Heart right ventricle (tissue), 16 donors: Measurements from ENCODE around the gene SMAD7. TPM values are rescaled to one million over a fixed set of nuclear protein-coding genes. Genes with fewer than 3 reads are reported as not detected.
A peak's percentile ranks its signal among the peaks of the same experiment; 100 is the strongest.

Experiments
- ATAC-seq, 8 donors: fragments of 200-7000 bp; cut with Tn5 transposase; one replicate each; pipeline ENCODE4 v1.9.1; 2020; ENCODE audit warnings: mild to moderate bottlenecking in 8 of 8, moderate library complexity in 8 of 8, moderate number of reproducible peaks in 1 of 8
- DNase-seq, 2 donors: peaks; one replicate each; pipeline ENCODE4 v3.0.0-alpha.2; 2020
- H3K27ac ChIP-seq, 10 donors: fragments of 200-600 bp; sonication (generic) in 2 of 10; one replicate each; pipeline versions ENCODE4 v1.5.0 to v1.8.0; 2020 to 2022; ENCODE audit warnings: mild to moderate bottlenecking in 3 of 10
- H3K27me3 ChIP-seq, 7 donors: fragments of 200-600 bp; one replicate each; pipeline ENCODE4 v1.8.0; 2021 to 2022; ENCODE audit warnings: mild to moderate bottlenecking in 2 of 7
- H3K36me3 ChIP-seq, 9 donors: fragments of 200-600 bp; sonication (generic) in 1 of 9; one replicate each; pipeline versions ENCODE4 v1.5.0 to v1.8.0; 2020 to 2022; ENCODE audit warnings: mild to moderate bottlenecking in 2 of 9
- H3K4me1 ChIP-seq, 9 donors: fragments of 200-600 bp; sonication (generic) in 1 of 9; one replicate each; pipeline versions ENCODE4 v1.5.0 to v1.8.0; 2020 to 2022; ENCODE audit warnings: mild to moderate bottlenecking in 4 of 9
- H3K4me3 ChIP-seq, 10 donors: fragments of 200-600 bp; sonication (generic) in 2 of 10; one replicate each; pipeline versions ENCODE4 v1.5.0 to v1.8.0; 2020 to 2022; ENCODE audit warnings: mild to moderate bottlenecking in 7 of 10, moderate library complexity in 2 of 10
- H3K9me3 ChIP-seq, 11 donors: fragments of 200-600 bp in 10 of 11; sonication (generic) in 2 of 11; one replicate each; pipeline versions ENCODE4 v1.5.0 to v1.8.0; 2013 to 2022; ENCODE audit warnings: mild to moderate bottlenecking in 2 of 11, control low read depth in 1 of 11, moderate library complexity in 1 of 11
- WGBS, 2 donors: extraction: QIAGEN DNeasy Blood & Tissue Kit; methylation state at CpG; one replicate each; pipeline ENCODE4 v1.1.7; 2013; ENCODE audit warnings: inconsistent platforms in 1 of 2; 5-methylcytosine and 5-hydroxymethylcytosine counted together
- intact Hi-C, 10 donors: fragments of 100-400 bp; cut with DNase I; formaldehyde crosslinking; loops; one replicate each; pipeline versions ENCODE4 v1.11.1 to v1.14.2; 2022
- polyA plus RNA-seq, 2 donors: library from polyadenylated mRNA; stranded (reverse); fragments of 200-250 nt; gene quantifications; one replicate each; pipeline ENCODE4 v1.2.3, GENCODE V29; 2013
- total RNA-seq, 10 donors: library from RNA; stranded (reverse); fragmentation: NEBNext Ultra II Directional in 3 of 10; extraction: Animal tissue kit (Norgen Biotek cat#: 25700) in 3 of 10; gene quantifications; one replicate each; pipeline versions ENCODE4 v1.2.1 to v1.2.4, GENCODE V29; 2021 to 2023
- TF ChIP-seq, protein P1 (sequence below), 9 donors: fragments of 200-600 bp; sonication (generic) in 2 of 9; IDR thresholded peaks; one replicate each; pipeline versions ENCODE4 v1.5.0 to v1.8.0; 2021 to 2022; ENCODE audit warnings: antibody characterized with exemption in 9 of 9, mild to moderate bottlenecking in 5 of 9, moderate library complexity in 1 of 9
- donor health status: Arrhythmogenic right ventricular cardiomyopathy.
- donor health status: ischemic (EF 13 %, LVEDD 7.1; RV severe dilation, severe dysfunction).
- donor health status: healthy with polysubstance abuse.
- donor health status: DM: no; HTN: yes; CAD: no.
- donor health status: DM: no; HTN: no; CAD: no.
- donor health status: ischemic (EF 25% LVEDD 6.9; RV normal size, moderate dysfunction).
- donor health status: ischemic (EF 25% LVEDD 5.7; RV mildly dilated, moderate dysfunction).
- donor health status: healthy.
- donor health status: DM: yes; HTN: yes; CAD: no.
- donor health status: Ischemic cardiomyopathy.
- donor health status: ischemic (EF 35%, LVEDD 5.7; RV mildly dilated, moderate dysfunction).
- donor health status: nonischemic (EF 11% LVEDD 7.7; RV severe dilation, severe dysfunction).
- donor health status: DM: yes; HTN: yes; CAD: no.
- donor health status: PGD.
- donor health status: ischemic (EF 29% LVEDD 5.4; RV normal size, mild dysfunction).
- donor health status: nonischemic (EF 23%, LVEDD 6.1; RV moderate dilation, normal function).

Gene SMAD7
- total and polyA plus RNA-seq, 12 donors, result 6.7 to 28.6 (median 19.2) TPM

DNA sequence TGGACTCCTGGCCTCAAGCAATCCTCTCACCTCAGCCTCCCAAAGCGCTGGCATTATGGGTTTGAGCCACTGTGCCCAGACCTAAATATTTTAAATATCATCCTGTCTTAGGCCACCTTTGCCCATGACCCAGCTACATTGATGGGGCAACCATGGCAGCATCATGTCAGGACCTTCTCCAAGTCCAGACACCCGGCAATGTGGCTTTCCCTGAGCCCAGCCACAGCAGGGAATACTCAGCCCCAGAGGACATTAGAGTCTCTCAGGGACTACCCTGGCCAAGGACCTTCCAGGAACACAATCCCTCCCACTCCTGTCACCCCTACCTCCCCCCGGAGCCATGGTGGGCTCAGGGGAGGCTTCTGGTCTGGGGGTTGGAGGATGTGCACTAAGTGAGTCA is 72.8 kb downstream of the SMAD7 start:
- peaks cover 0 to 35% (median 6%) of the 10 kb centered on the region in 9 donors for H3K4me1 ChIP-seq
- ATAC-seq, result peak in 1 of 8 donors; percentile 33
- 78 to 83% methylated on average over 3 of the region's 3 CpGs for WGBS, 2 donors
- no peak overlapping the region for H3K4me3 ChIP-seq
- no peaks in the 10 kb centered on the region for H3K27me3 ChIP-seq
- intact Hi-C loops, result no loop called here
- no peak for DNase-seq
- no peaks in the 10 kb centered on the region for H3K9me3 ChIP-seq
- H3K27ac ChIP-seq, result peak overlapping the region in 3 of 10 donors; percentile 19 to 37 (median 36)
- H3K36me3 ChIP-seq, result no peaks in the 10 kb centered on the region
- TF ChIP-seq, protein P1, sequence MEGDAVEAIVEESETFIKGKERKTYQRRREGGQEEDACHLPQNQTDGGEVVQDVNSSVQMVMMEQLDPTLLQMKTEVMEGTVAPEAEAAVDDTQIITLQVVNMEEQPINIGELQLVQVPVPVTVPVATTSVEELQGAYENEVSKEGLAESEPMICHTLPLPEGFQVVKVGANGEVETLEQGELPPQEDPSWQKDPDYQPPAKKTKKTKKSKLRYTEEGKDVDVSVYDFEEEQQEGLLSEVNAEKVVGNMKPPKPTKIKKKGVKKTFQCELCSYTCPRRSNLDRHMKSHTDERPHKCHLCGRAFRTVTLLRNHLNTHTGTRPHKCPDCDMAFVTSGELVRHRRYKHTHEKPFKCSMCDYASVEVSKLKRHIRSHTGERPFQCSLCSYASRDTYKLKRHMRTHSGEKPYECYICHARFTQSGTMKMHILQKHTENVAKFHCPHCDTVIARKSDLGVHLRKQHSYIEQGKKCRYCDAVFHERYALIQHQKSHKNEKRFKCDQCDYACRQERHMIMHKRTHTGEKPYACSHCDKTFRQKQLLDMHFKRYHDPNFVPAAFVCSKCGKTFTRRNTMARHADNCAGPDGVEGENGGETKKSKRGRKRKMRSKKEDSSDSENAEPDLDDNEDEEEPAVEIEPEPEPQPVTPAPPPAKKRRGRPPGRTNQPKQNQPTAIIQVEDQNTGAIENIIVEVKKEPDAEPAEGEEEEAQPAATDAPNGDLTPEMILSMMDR (IDR thresholded peaks at IDR 0.05), result no peak

DNA sequence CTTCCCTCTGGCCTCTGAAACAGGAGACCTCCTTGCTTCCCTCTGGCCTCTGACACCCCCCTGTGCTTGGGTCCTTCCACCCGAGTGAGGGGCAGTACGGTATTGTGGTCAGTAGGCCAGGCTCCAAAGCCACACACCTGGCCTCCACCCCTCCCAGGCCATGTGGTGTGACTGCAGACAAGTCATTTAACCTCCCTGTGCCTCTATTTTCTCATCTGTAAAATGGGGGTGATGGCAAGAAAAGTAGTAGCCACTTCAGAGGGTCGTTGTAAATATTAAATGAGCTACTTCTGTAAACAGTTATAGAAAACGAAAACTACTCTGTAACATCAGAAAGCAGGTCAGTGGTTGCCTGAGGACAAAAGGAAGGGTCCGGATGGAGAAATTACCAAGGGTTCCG is 74.2 kb downstream of the SMAD7 start:
- H3K4me1 ChIP-seq, result peaks cover 0 to 43% (median 6%) of the 10 kb centered on the region in 9 donors
- no peaks in the 10 kb centered on the region for H3K27me3 ChIP-seq
- H3K27ac ChIP-seq, result no peak overlapping the region
- 94 to 95% methylated on average over 6 of the region's 6 CpGs for WGBS, 2 donors
- no peaks in the 10 kb centered on the region for H3K9me3 ChIP-seq
- intact Hi-C loops, result no loop called here
- DNase-seq, result no peak
- H3K36me3 ChIP-seq, result no peaks in the 10 kb centered on the region
- TF ChIP-seq, protein P1 (IDR thresholded peaks at IDR 0.05), result no peak
- H3K4me3 ChIP-seq, result no peak overlapping the region
- ATAC-seq, result no peak

DNA sequence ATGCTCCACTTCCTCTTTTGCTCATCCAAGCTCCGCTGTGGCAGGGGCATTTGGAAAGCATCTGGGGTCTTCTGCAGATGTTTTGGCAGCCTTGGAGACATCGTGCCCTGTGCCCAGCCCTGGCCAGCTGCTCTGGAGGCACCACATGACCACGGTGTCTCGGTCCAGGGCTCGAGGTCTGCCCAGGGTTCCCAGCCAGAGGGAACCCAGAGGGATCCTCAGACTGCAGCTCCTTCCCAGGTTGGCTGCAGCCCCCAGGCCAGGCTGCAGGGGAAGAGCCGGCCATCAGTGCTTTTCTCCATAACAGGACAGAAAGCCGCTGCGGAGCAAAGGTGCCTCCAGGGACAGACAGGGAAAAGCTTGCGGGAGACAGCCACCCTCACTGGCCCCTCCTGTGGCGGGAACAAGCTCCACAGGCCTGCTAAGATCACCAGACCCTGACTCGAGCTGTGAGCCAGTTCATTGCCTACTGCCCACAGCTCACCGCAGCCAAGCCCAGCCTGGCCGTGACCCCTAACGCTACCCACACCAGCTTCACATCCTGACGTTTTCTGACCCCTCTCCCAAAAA is 74.7 kb downstream of the SMAD7 start:
- Histone ChIP-seq H3K36me3 (no peaks in the 10 kb centered on the region), H3K4me1 (peaks cover 0 to 42% (median 6%) of the 10 kb centered on the region in 9 donors), H3K4me3 (no peak overlapping the region), H3K27me3 (no peaks in the 10 kb centered on the region), H3K27ac (no peak overlapping the region), H3K9me3 (no peaks in the 10 kb centered on the region)
- DNase-seq, result no peak
- no peak for ATAC-seq
- TF ChIP-seq, protein P1 (IDR thresholded peaks at IDR 0.05), result no peak
- 75 to 76% methylated on average over 15 of the region's 15 CpGs for WGBS, 2 donors
- intact Hi-C loops, result no loop called here

DNA sequence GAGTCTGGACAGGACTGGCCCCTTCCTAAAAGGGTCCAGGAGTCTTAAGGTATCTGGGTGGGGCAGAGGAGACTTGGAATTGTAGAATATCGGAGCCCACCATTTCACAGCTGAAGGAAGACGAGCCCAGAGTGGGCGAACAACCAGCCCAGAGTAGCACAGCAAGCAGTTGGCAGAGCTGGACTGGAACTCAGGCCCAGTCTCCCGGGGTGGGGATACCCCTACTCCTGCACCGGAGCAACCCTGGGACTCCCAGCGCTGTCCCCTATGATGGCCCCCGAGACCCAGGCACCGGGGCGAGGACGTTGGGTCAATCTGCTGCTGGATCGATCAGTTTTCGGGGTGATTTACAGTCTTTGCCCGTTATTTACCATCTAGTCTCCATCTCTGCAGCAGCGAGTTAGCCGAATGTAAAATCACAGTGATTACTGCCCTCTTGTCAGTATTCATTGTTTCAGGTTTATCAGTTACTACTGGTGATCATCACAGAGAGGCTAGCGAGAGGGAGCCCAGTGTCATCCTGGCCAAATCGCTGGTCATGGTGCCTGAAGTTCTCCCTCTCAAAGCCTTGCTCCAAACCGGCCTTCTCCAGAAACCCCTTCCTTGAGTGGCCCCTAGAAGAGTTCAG is 75.3 kb downstream of the SMAD7 start:
- TF ChIP-seq, protein P1 (IDR thresholded peaks at IDR 0.05), result no peak
- intact Hi-C loops, result no loop called here
- H3K27me3 ChIP-seq, result no peaks in the 10 kb centered on the region
- no peak for DNase-seq
- no peak overlapping the region for H3K27ac ChIP-seq
- ATAC-seq, result no peak
- H3K4me1 ChIP-seq, result peaks cover 0 to 37% (median 6%) of the 10 kb centered on the region in 9 donors
- H3K4me3 ChIP-seq, result no peak overlapping the region
- no peaks in the 10 kb centered on the region for H3K9me3 ChIP-seq
- WGBS, 2 donors, result 95 to 97% methylated on average over 18 of the region's 18 CpGs
- H3K36me3 ChIP-seq, result no peaks in the 10 kb centered on the region
